HepG2 (cell line): ENCODE data around the gene COX5B. TPM values are rescaled to one million over a fixed set of nuclear protein-coding genes. Genes with fewer than 3 reads are reported as not detected.
A peak's percentile ranks its signal among the peaks of the same experiment; 100 is the strongest.

Experiments used
- AGO1 ChIP-seq: fragments of 200-400 bp; formaldehyde crosslinking; IDR thresholded peaks from 2 replicates; pipeline ENCODE4 v1.6.1; 2017; ENCODE audit warnings: mild to moderate bottlenecking, low read depth, low read length, moderate library complexity; ENCODE audit not compliant: poor library complexity, severe bottlenecking
- KLF6 ChIP-seq: IDR thresholded peaks from 2 replicates; pipeline ENCODE4 v1.8.0; 2016; ENCODE audit warnings: missing biosample characterization, missing genetic modification reagents
- MED1 ChIP-seq: sonication (generic); formaldehyde crosslinking; IDR thresholded peaks from 2 replicates; pipeline ENCODE4 v1.4.0; 2020; ENCODE audit warnings: missing genetic modification reagents
- NR2F1 ChIP-seq, 2 experiments: fragments of 450-650 bp in 1 of 2; formaldehyde crosslinking in 1 of 2; IDR thresholded peaks; 2 replicates each; pipeline versions ENCODE4 v1.5.0 to v1.6.1; 2016 to 2020; ENCODE audit warnings: mild to moderate bottlenecking in 1 of 2, missing compliant biosample characterization in 1 of 2, missing genetic modification reagents in 1 of 2, moderate library complexity in 1 of 2
- PHB2 ChIP-seq: fragments of 450-650 bp; IDR thresholded peaks from 2 replicates; pipeline ENCODE4 v1.6.1; 2018; ENCODE audit not compliant: partially characterized antibody
- SIX1 ChIP-seq: sonication (generic); formaldehyde crosslinking; IDR thresholded peaks from 2 replicates; pipeline ENCODE4 v1.4.0; 2020; ENCODE audit warnings: missing genetic modification reagents, borderline replicate concordance
- SOX5 ChIP-seq: IDR thresholded peaks from 2 replicates; pipeline ENCODE4 v1.6.1; 2016; ENCODE audit warnings: borderline replicate concordance
- YEATS2 ChIP-seq: sonication (generic); formaldehyde crosslinking; IDR thresholded peaks from 2 replicates; pipeline ENCODE4 v1.4.0; 2020; ENCODE audit warnings: missing genetic modification reagents, borderline replicate concordance
- ZNF101 ChIP-seq: sonication (generic); formaldehyde crosslinking; IDR thresholded peaks from 2 replicates; pipeline ENCODE4 v1.4.0; 2020; ENCODE audit warnings: mild to moderate bottlenecking, low read depth, missing genetic modification reagents, borderline replicate concordance
- ZNF546 ChIP-seq: sonication (generic); formaldehyde crosslinking; conservative IDR thresholded peaks from 2 replicates; pipeline ENCODE4 v1.8.1; 2023; ENCODE audit warnings: mild to moderate bottlenecking, missing genetic modification reagents
- ZNF577 ChIP-seq: sonication (generic); formaldehyde crosslinking; IDR thresholded peaks from 2 replicates; pipeline ENCODE4 v1.4.0; 2020; ENCODE audit warnings: mild to moderate bottlenecking, low read depth, missing genetic modification reagents, borderline replicate concordance
- ZZZ3 ChIP-seq: sonication (generic); formaldehyde crosslinking; IDR thresholded peaks from 2 replicates; pipeline ENCODE4 v1.4.0; 2020; ENCODE audit warnings: missing genetic modification reagents, mild to moderate bottlenecking, borderline replicate concordance
- polyA plus RNA-seq, 8 experiments: library from polyadenylated mRNA; depleted of rRNA in 3 of 8; stranded (reverse) in 7 of 8; unstranded in 1 of 8; fragments of >200 nt; fragmentation: Illumina TruSeq in 4 of 8; extraction: Trizol in 4 of 8; gene quantifications; 2 replicates each; pipeline versions ENCODE4 v1.2.1 to v1.2.3, GENCODE V29; 2011 to 2016; ENCODE audit warnings: low read depth in 4 of 8, missing spikeins in 1 of 8, mixed read lengths in 1 of 8; ENCODE audit not compliant: insufficient read depth in 1 of 8
- total RNA-seq, 5 experiments: library from RNA; depleted of rRNA; stranded (reverse); fragments of >200 nt; fragmentation: Illumina TruSeq; extraction: Trizol; gene quantifications; 2 replicates each; pipeline ENCODE4 v1.2.3, GENCODE V29; 2016; ENCODE audit warnings: low read depth in 1 of 5
- TF ChIP-seq, protein P1 (sequence below): sonication (generic); formaldehyde crosslinking; IDR thresholded peaks from 2 replicates; pipeline ENCODE4 v1.5.1; 2020; ENCODE audit warnings: mild to moderate bottlenecking, missing genetic modification reagents, moderate library complexity
- TF ChIP-seq, protein P2 (sequence below): sonication (generic); formaldehyde crosslinking; IDR thresholded peaks from 2 replicates; pipeline ENCODE4 v1.4.0; 2020; ENCODE audit warnings: missing genetic modification reagents
- TF ChIP-seq, protein P3 (sequence below): sonication (generic); formaldehyde crosslinking; IDR thresholded peaks from 2 replicates; pipeline ENCODE4 v1.5.0; 2020; ENCODE audit warnings: mild to moderate bottlenecking, missing genetic modification reagents
- TF ChIP-seq, protein P4 (sequence below): fragments of 450-650 bp; IDR thresholded peaks from 2 replicates; pipeline ENCODE4 v1.6.1; 2017
- TF ChIP-seq, protein P5 (sequence below): sonication (generic); formaldehyde crosslinking; IDR thresholded peaks from 2 replicates; pipeline ENCODE4 v1.5.1; 2020; ENCODE audit warnings: missing genetic modification reagents, mild to moderate bottlenecking, borderline replicate concordance
- TF ChIP-seq, protein P6 (sequence below): fragments of 450-650 bp; IDR thresholded peaks from 2 replicates; pipeline ENCODE4 v1.6.1; 2016

Gene COX5B
- total and polyA plus RNA-seq, 2 of the 13 experiments (the other 11 are each of a cell fraction or from before 2014, with no cell fraction given) = 453 to 536 TPM

DNA sequence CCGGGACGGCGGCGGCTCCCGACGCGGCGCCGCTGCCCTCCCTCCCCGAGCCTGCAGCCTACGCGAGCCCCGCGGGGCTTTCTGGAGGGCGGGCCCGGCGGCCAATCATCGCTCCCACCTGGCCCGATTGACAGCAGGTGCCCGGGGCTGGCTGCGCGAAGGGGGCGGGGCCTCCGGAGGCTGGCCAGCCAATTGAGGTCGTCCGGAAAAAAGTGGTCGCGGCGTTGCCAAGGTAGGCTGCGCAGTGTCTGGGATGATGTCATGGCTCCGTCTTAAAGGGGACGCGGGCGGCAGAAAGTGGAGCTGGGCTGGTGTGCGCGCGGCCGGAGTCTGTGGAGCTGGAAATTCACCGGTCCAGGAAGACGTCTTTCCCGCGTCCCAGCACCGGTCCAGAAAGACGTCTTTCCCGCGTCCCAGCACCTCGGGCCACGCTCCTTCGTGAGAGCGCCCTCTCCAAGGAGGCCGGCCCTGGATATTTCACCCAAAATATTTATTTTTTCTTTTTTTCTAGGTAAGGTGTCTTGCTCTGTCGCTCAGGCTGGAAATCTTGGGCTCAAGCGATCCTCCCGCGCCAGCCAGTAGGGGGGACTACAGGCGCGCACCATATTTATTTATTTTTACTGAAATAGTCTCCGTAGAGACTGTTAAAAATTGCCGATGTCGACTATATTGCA lies 18.2 kb downstream of the COX5B start, which contains the start of gene ACTR1B (continued):
- peak; percentile 70; the same call in 1 of the 2 replicates for TF ChIP-seq YEATS2 (CRISPR knock-in tag)
- TF ChIP-seq ZZZ3 = no peak
- TF ChIP-seq ZNF546 (CRISPR knock-in tag) = no peak; the same call in 1 of the 2 replicates
- TF ChIP-seq, protein P1, sequence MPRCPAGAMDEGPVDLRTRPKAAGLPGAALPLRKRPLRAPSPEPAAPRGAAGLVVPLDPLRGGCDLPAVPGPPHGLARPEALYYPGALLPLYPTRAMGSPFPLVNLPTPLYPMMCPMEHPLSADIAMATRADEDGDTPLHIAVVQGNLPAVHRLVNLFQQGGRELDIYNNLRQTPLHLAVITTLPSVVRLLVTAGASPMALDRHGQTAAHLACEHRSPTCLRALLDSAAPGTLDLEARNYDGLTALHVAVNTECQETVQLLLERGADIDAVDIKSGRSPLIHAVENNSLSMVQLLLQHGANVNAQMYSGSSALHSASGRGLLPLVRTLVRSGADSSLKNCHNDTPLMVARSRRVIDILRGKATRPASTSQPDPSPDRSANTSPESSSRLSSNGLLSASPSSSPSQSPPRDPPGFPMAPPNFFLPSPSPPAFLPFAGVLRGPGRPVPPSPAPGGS = no peak; the same call in 1 of the 2 replicates
- TF ChIP-seq AGO1 = no peak
- no peak for TF ChIP-seq PHB2
- TF ChIP-seq, protein P2, sequence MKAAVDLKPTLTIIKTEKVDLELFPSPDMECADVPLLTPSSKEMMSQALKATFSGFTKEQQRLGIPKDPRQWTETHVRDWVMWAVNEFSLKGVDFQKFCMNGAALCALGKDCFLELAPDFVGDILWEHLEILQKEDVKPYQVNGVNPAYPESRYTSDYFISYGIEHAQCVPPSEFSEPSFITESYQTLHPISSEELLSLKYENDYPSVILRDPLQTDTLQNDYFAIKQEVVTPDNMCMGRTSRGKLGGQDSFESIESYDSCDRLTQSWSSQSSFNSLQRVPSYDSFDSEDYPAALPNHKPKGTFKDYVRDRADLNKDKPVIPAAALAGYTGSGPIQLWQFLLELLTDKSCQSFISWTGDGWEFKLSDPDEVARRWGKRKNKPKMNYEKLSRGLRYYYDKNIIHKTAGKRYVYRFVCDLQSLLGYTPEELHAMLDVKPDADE = no peak
- TF ChIP-seq, protein P3, sequence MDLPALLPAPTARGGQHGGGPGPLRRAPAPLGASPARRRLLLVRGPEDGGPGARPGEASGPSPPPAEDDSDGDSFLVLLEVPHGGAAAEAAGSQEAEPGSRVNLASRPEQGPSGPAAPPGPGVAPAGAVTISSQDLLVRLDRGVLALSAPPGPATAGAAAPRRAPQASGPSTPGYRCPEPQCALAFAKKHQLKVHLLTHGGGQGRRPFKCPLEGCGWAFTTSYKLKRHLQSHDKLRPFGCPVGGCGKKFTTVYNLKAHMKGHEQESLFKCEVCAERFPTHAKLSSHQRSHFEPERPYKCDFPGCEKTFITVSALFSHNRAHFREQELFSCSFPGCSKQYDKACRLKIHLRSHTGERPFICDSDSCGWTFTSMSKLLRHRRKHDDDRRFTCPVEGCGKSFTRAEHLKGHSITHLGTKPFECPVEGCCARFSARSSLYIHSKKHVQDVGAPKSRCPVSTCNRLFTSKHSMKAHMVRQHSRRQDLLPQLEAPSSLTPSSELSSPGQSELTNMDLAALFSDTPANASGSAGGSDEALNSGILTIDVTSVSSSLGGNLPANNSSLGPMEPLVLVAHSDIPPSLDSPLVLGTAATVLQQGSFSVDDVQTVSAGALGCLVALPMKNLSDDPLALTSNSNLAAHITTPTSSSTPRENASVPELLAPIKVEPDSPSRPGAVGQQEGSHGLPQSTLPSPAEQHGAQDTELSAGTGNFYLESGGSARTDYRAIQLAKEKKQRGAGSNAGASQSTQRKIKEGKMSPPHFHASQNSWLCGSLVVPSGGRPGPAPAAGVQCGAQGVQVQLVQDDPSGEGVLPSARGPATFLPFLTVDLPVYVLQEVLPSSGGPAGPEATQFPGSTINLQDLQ = no peak
- no peak for TF ChIP-seq SOX5 (CRISPR knock-in tag)
- TF ChIP-seq SIX1 (CRISPR knock-in tag) = no peak
- TF ChIP-seq, protein P4, sequence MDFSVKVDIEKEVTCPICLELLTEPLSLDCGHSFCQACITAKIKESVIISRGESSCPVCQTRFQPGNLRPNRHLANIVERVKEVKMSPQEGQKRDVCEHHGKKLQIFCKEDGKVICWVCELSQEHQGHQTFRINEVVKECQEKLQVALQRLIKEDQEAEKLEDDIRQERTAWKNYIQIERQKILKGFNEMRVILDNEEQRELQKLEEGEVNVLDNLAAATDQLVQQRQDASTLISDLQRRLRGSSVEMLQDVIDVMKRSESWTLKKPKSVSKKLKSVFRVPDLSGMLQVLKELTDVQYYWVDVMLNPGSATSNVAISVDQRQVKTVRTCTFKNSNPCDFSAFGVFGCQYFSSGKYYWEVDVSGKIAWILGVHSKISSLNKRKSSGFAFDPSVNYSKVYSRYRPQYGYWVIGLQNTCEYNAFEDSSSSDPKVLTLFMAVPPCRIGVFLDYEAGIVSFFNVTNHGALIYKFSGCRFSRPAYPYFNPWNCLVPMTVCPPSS = no peak
- TF ChIP-seq, protein P5, sequence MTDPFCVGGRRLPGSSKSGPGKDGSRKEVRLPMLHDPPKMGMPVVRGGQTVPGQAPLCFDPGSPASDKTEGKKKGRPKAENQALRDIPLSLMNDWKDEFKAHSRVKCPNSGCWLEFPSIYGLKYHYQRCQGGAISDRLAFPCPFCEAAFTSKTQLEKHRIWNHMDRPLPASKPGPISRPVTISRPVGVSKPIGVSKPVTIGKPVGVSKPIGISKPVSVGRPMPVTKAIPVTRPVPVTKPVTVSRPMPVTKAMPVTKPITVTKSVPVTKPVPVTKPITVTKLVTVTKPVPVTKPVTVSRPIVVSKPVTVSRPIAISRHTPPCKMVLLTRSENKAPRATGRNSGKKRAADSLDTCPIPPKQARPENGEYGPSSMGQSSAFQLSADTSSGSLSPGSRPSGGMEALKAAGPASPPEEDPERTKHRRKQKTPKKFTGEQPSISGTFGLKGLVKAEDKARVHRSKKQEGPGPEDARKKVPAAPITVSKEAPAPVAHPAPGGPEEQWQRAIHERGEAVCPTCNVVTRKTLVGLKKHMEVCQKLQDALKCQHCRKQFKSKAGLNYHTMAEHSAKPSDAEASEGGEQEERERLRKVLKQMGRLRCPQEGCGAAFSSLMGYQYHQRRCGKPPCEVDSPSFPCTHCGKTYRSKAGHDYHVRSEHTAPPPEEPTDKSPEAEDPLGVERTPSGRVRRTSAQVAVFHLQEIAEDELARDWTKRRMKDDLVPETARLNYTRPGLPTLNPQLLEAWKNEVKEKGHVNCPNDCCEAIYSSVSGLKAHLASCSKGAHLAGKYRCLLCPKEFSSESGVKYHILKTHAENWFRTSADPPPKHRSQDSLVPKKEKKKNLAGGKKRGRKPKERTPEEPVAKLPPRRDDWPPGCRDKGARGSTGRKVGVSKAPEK = no peak
- no peak for TF ChIP-seq NR2F1 (CRISPR knock-in tag; IDR thresholded peaks at IDR 0.05)
- no peak for TF ChIP-seq KLF6 (CRISPR knock-in tag)
- TF ChIP-seq ZNF101 (CRISPR knock-in tag) = no peak
- peak; percentile 51 for TF ChIP-seq MED1
- TF ChIP-seq, protein P6, sequence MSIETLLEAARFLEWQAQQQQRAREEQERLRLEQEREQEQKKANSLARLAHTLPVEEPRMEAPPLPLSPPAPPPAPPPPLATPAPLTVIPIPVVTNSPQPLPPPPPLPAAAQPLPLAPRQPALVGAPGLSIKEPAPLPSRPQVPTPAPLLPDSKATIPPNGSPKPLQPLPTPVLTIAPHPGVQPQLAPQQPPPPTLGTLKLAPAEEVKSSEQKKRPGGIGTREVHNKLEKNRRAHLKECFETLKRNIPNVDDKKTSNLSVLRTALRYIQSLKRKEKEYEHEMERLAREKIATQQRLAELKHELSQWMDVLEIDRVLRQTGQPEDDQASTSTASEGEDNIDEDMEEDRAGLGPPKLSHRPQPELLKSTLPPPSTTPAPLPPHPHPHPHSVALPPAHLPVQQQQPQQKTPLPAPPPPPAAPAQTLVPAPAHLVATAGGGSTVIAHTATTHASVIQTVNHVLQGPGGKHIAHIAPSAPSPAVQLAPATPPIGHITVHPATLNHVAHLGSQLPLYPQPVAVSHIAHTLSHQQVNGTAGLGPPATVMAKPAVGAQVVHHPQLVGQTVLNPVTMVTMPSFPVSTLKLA = peak; percentile 19; the same call in 1 of the 2 replicates
- no peak for TF ChIP-seq ZNF577 (CRISPR knock-in tag)
